Adrenal gland (tissue), 5 donors: ENCODE results near the gene SH2D2A.

Experiments used
- POLR2A ChIP-seq, 2 donors: fragments of 450-650 bp; IDR thresholded peaks; one replicate each; pipeline ENCODE4 v1.6.1; 2017; ENCODE audit warnings: antibody characterized with exemption in 2 of 2, mild to moderate bottlenecking in 2 of 2, moderate library complexity in 1 of 2
- TF ChIP-seq, protein P1 (sequence below), 6 experiments: fragments of 450-650 bp in 4 of 6; fragments of 200-600 bp in 2 of 6; sonication (generic) in 1 of 6; IDR thresholded peaks; 1 replicate in 5 of 6; 2 replicates in 1 of 6; pipeline versions ENCODE4 v1.5.1 to v1.8.0; 2016 to 2021; ENCODE audit warnings: antibody characterized with exemption in 6 of 6, mild to moderate bottlenecking in 2 of 6, moderate library complexity in 1 of 6
- donor health status: DM: no; HTN: no; CAD: no.

DNA sequence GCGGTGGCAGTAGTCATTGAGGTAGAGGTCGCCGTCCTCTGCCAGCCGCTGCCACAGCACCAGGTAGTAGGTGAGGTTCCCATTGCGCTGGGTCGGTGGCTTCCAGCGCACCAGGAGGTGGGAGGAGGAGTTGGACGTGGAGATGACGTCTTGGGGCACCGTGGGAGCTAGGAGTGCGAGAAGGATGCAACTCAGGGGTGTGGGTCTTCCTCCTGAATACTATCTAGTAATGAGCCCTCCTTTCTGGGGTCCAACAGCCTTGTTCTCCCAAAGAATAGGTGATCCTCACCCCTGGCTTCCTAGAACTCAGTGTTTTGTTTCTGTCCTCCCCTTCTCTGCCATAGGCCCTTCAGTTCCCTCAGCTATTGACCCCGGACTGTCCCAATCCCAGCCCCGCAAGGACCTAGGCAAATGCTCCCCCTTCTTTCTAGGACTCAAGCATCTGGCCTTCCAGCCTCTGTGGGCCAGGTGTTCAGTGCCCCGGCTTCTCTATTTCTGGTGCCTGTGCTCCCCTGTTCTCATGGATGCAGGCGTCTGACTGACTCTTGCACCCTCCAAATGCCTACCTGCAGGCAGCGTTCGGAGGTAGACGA is 29.4 kb upstream of the SH2D2A start:
- TF ChIP-seq, protein P1, sequence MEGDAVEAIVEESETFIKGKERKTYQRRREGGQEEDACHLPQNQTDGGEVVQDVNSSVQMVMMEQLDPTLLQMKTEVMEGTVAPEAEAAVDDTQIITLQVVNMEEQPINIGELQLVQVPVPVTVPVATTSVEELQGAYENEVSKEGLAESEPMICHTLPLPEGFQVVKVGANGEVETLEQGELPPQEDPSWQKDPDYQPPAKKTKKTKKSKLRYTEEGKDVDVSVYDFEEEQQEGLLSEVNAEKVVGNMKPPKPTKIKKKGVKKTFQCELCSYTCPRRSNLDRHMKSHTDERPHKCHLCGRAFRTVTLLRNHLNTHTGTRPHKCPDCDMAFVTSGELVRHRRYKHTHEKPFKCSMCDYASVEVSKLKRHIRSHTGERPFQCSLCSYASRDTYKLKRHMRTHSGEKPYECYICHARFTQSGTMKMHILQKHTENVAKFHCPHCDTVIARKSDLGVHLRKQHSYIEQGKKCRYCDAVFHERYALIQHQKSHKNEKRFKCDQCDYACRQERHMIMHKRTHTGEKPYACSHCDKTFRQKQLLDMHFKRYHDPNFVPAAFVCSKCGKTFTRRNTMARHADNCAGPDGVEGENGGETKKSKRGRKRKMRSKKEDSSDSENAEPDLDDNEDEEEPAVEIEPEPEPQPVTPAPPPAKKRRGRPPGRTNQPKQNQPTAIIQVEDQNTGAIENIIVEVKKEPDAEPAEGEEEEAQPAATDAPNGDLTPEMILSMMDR (IDR thresholded peaks at IDR 0.05), result no peak
- TF ChIP-seq POLR2A (IDR thresholded peaks at IDR 0.05), result no peak
